Measurements from ENCODE around the gene MCUB. TPM values are rescaled to one million over a fixed set of nuclear protein-coding genes. Genes with fewer than 3 reads are reported as not detected.

MCUB gene
- total and polyA plus RNA-seq, 9 of the 15 experiments (the other 6 are each of a cell fraction or from before 2014, with no cell fraction given) = 1.4 to 21.5 (median 5.4) TPM

- TF ChIP-seq, protein P1, sequence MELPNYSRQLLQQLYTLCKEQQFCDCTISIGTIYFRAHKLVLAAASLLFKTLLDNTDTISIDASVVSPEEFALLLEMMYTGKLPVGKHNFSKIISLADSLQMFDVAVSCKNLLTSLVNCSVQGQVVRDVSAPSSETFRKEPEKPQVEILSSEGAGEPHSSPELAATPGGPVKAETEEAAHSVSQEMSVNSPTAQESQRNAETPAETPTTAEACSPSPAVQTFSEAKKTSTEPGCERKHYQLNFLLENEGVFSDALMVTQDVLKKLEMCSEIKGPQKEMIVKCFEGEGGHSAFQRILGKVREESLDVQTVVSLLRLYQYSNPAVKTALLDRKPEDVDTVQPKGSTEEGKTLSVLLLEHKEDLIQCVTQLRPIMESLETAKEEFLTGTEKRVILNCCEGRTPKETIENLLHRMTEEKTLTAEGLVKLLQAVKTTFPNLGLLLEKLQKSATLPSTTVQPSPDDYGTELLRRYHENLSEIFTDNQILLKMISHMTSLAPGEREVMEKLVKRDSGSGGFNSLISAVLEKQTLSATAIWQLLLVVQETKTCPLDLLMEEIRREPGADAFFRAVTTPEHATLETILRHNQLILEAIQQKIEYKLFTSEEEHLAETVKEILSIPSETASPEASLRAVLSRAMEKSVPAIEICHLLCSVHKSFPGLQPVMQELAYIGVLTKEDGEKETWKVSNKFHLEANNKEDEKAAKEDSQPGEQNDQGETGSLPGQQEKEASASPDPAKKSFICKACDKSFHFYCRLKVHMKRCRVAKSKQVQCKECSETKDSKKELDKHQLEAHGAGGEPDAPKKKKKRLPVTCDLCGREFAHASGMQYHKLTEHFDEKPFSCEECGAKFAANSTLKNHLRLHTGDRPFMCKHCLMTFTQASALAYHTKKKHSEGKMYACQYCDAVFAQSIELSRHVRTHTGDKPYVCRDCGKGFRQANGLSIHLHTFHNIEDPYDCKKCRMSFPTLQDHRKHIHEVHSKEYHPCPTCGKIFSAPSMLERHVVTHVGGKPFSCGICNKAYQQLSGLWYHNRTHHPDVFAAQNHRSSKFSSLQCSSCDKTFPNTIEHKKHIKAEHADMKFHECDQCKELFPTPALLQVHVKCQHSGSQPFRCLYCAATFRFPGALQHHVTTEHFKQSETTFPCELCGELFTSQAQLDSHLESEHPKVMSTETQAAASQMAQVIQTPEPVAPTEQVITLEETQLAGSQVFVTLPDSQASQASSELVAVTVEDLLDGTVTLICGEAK (IDR thresholded peaks at IDR 0.05) = peak; percentile 13; the same call in 1 of the 2 replicates
- TF ChIP-seq, protein P1 (CRISPR knock-in tag; IDR thresholded peaks at IDR 0.05) = no peak
- TF ChIP-seq TEAD1 (CRISPR knock-in tag; IDR thresholded peaks at IDR 0.05) = no peak
- TF ChIP-seq EP300 (IDR thresholded peaks at IDR 0.05; ENCODE audit: low read length) = peak; percentile 48
Observed at GRCh38 chr4:109730619-109731545, 170.8 kb downstream of the MCUB start (continued).
